MM.1S (cell line): ENCODE results near the gene ZNF665.

ENCODE experiments used
- DNase-seq: peaks from one replicate; pipeline ENCODE4 v3.0.0-alpha.2; 2015
- H2AFZ ChIP-seq: fragments of 300-600 bp; sonication (generic); 2 replicates; pipeline ENCODE4 v1.6.0; 2016; ENCODE audit warnings: antibody characterized with exemption, low read length
- H3F3A ChIP-seq: fragments of 300-600 bp; sonication (generic); 2 replicates; pipeline ENCODE4 v1.6.1; 2016; ENCODE audit warnings: mild to moderate bottlenecking, antibody characterized with exemption, low read length, moderate library complexity, mixed read lengths; ENCODE audit not compliant: insufficient read depth
- H3K27ac ChIP-seq: fragments of 300-600 bp; sonication (generic); 2 replicates; pipeline ENCODE4 v1.5.1; 2016; ENCODE audit warnings: mild to moderate bottlenecking, low read length
- H3K27me3 ChIP-seq: fragments of 300-600 bp; sonication (generic); replicated peaks from 2 replicates; pipeline ENCODE4 v1.6.0; 2016; ENCODE audit warnings: low read length; ENCODE audit not compliant: insufficient read depth
- H3K36me3 ChIP-seq: fragments of 300-600 bp; sonication (generic); replicated peaks from 2 replicates; pipeline ENCODE4 v1.6.1; 2016; ENCODE audit warnings: mild to moderate bottlenecking, low read length, mixed read lengths; ENCODE audit not compliant: insufficient read depth
- H3K4me1 ChIP-seq: fragments of 300-600 bp; sonication (generic); 2 replicates; pipeline ENCODE4 v1.6.1; 2016; ENCODE audit warnings: low read length, mixed read lengths
- H3K4me2 ChIP-seq: fragments of 300-600 bp; sonication (generic); 2 replicates; pipeline ENCODE4 v1.6.0; 2016; ENCODE audit warnings: low read depth, low read length
- H3K4me3 ChIP-seq: fragments of 300-600 bp; sonication (generic); 2 replicates; pipeline ENCODE4 v1.5.1; 2016; ENCODE audit warnings: low read length, mixed read lengths
- H3K79me2 ChIP-seq: fragments of 300-600 bp; sonication (generic); 2 replicates; pipeline ENCODE4 v1.6.1; 2016; ENCODE audit warnings: mixed run types, low read length, mixed read lengths
- H3K9ac ChIP-seq: fragments of 300-600 bp; sonication (generic); 2 replicates; pipeline ENCODE4 v1.6.1; 2016; ENCODE audit warnings: low read length, mixed read lengths
- H3K9me2 ChIP-seq: fragments of 300-600 bp; sonication (generic); replicated peaks from 2 replicates; pipeline ENCODE4 v1.6.1; 2016; ENCODE audit warnings: mild to moderate bottlenecking, low read length, mixed read lengths; ENCODE audit not compliant: insufficient read depth
- H3K9me3 ChIP-seq: fragments of 300-600 bp; sonication (generic); replicated peaks from 2 replicates; pipeline ENCODE4 v1.6.1; 2016; ENCODE audit warnings: mild to moderate bottlenecking, low read length, mixed read lengths; ENCODE audit not compliant: insufficient read depth
- H4K20me1 ChIP-seq: fragments of 300-600 bp; sonication (generic); 2 replicates; pipeline ENCODE4 v1.6.1; 2016; ENCODE audit warnings: mild to moderate bottlenecking, low read length, moderate library complexity, mixed read lengths; ENCODE audit not compliant: insufficient read depth
- EZH2 ChIP-seq: fragments of 300-600 bp; sonication (generic); optimal IDR thresholded peaks from 2 replicates; pipeline ENCODE3; 2017; ENCODE audit warnings: low read depth, mild to moderate bottlenecking, antibody characterized with exemption, low read length, mixed read lengths
- EZH2phosphoT487 ChIP-seq: fragments of 300-600 bp; sonication (generic); IDR thresholded peaks from 2 replicates; pipeline ENCODE4 v1.6.1; 2018; ENCODE audit warnings: antibody characterized with exemption, low read length
- TF ChIP-seq, protein P1 (sequence below): fragments of 300-600 bp; sonication (generic); IDR thresholded peaks from 2 replicates; pipeline ENCODE4 v1.5.1; 2016; ENCODE audit warnings: antibody characterized with exemption, low read length, mixed read lengths

Gene ZNF665

DNA sequence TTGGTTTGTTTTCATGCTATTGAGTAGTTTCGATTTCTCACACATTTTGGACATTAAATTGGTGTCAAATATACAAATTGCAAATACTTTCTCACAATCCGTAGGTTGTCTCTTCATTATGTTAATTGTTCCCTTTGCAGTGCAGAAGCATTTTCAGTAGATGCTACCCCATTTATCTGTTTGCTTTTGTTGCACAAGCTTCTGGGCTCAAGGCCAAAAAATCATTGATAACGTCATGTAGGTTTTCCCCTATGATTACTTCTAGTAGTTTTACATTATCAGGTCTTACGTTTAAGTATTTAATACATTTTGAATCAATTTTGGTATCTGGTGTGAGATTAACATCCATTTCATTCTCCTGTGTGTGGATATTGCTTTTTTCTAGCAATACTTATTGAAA, 20.3 kb downstream of the ZNF665 start:
- no peak for TF ChIP-seq EZH2phosphoT487
- TF ChIP-seq, protein P1, sequence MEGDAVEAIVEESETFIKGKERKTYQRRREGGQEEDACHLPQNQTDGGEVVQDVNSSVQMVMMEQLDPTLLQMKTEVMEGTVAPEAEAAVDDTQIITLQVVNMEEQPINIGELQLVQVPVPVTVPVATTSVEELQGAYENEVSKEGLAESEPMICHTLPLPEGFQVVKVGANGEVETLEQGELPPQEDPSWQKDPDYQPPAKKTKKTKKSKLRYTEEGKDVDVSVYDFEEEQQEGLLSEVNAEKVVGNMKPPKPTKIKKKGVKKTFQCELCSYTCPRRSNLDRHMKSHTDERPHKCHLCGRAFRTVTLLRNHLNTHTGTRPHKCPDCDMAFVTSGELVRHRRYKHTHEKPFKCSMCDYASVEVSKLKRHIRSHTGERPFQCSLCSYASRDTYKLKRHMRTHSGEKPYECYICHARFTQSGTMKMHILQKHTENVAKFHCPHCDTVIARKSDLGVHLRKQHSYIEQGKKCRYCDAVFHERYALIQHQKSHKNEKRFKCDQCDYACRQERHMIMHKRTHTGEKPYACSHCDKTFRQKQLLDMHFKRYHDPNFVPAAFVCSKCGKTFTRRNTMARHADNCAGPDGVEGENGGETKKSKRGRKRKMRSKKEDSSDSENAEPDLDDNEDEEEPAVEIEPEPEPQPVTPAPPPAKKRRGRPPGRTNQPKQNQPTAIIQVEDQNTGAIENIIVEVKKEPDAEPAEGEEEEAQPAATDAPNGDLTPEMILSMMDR = no peak
- no peak for TF ChIP-seq EZH2
- no peaks in the 10 kb centered on the region for H3K27me3 ChIP-seq
- H3F3A ChIP-seq = no peaks in the 10 kb centered on the region
- H3K4me3 ChIP-seq = no peak overlapping the region
- no peaks in the 10 kb centered on the region for H4K20me1 ChIP-seq
- H3K4me1 ChIP-seq = no peaks in the 10 kb centered on the region
- H3K9me3 ChIP-seq = no peaks in the 10 kb centered on the region
- no peak overlapping the region for H3K27ac ChIP-seq
- no peak overlapping the region for H2AFZ ChIP-seq
- no peak for DNase-seq
- H3K9me2 ChIP-seq = no peaks in the 10 kb centered on the region
- H3K36me3 ChIP-seq = no peaks in the 10 kb centered on the region
- no peak overlapping the region for H3K9ac ChIP-seq
- H3K4me2 ChIP-seq = no peak overlapping the region
- no peaks in the 10 kb centered on the region for H3K79me2 ChIP-seq

GRCh38 chr19:53165691-53166091, 27.5 kb downstream of the ZNF665 start:
- no peak overlapping the region for H3K27ac ChIP-seq
- H3K4me1 ChIP-seq = no peaks in the 10 kb centered on the region
- no peaks in the 10 kb centered on the region for H3K9me2 ChIP-seq
- H3K9me3 ChIP-seq = no peaks in the 10 kb centered on the region
- H3K36me3 ChIP-seq = no peaks in the 10 kb centered on the region
- H3K27me3 ChIP-seq = no peaks in the 10 kb centered on the region
- H3K4me3 ChIP-seq = no peak overlapping the region
- H3F3A ChIP-seq = no peaks in the 10 kb centered on the region
- TF ChIP-seq, protein P1 = no peak
- TF ChIP-seq EZH2 (no peak), EZH2phosphoT487 (no peak)
- H4K20me1 ChIP-seq = no peaks in the 10 kb centered on the region
- H3K4me2 ChIP-seq = no peak overlapping the region
- DNase-seq = no peak
- no peak overlapping the region for H2AFZ ChIP-seq
- H3K79me2 ChIP-seq = no peaks in the 10 kb centered on the region
- no peak overlapping the region for H3K9ac ChIP-seq

- Histone ChIP-seq H3K4me3 (no peak overlapping the region), H3K27ac (no peak overlapping the region), H3K9ac (no peak overlapping the region), H3K4me1 (no peaks in the 10 kb centered on the region), H3K79me2 (no peaks in the 10 kb centered on the region), H3K9me2 (no peaks in the 10 kb centered on the region), H4K20me1 (no peaks in the 10 kb centered on the region), H3K27me3 (no peaks in the 10 kb centered on the region), H3K9me3 (no peaks in the 10 kb centered on the region), H3K36me3 (no peaks in the 10 kb centered on the region), H3F3A (no peaks in the 10 kb centered on the region), H2AFZ (no peak overlapping the region), H3K4me2 (no peak overlapping the region)
- DNase-seq = no peak
- TF ChIP-seq EZH2 = no peak
- TF ChIP-seq, protein P1 = no peak
- TF ChIP-seq EZH2phosphoT487 = no peak
Observed at GRCh38 chr19:53161123-53161522, 32.0 kb downstream of the ZNF665 start.

GRCh38 chr19:53160350-53160749, 32.8 kb downstream of the ZNF665 start:
- H4K20me1 ChIP-seq = no peaks in the 10 kb centered on the region
- no peaks in the 10 kb centered on the region for H3K36me3 ChIP-seq
- H3K4me2 ChIP-seq = no peak overlapping the region
- H3K9ac ChIP-seq = no peak overlapping the region
- H3K9me2 ChIP-seq = no peaks in the 10 kb centered on the region
- H3K79me2 ChIP-seq = no peaks in the 10 kb centered on the region
- DNase-seq = no peak
- TF ChIP-seq, protein P1 = no peak
- TF ChIP-seq EZH2phosphoT487 (no peak), EZH2 (no peak)
- H3K4me3 ChIP-seq = no peak overlapping the region
- H3F3A ChIP-seq = no peaks in the 10 kb centered on the region
- H3K9me3 ChIP-seq = no peaks in the 10 kb centered on the region
- H3K27me3 ChIP-seq = no peaks in the 10 kb centered on the region
- no peaks in the 10 kb centered on the region for H3K4me1 ChIP-seq
- no peak overlapping the region for H3K27ac ChIP-seq
- H2AFZ ChIP-seq = no peak overlapping the region
